HCT116 (cell line): ENCODE data around the gene ANXA4. TPM values are rescaled to one million over a fixed set of nuclear protein-coding genes. Genes with fewer than 3 reads are reported as not detected.

Experiments
- ATAC-seq: fragments of 200-7000 bp; cut with Tn5 transposase; 2 replicates; pipeline ENCODE4 v1.9.1; 2020; ENCODE audit warnings: mild to moderate bottlenecking, moderate library complexity
- BruUV-seq: library from RNA; stranded (reverse); fragments of 400-500 nt; replicated peaks from 2 replicates; lab custom pipeline; 2021; lab: Mats Ljungman, UMichigan
- CTCF ChIA-PET: fragments of 300-600 bp; sonication (Branson Sonifier 250); formaldehyde crosslinking; loops from one replicate; lab custom pipeline; 2021; ENCODE audit warnings: antibody characterized with exemption; lab: Charles Lee
- POLR2A ChIA-PET: fragments of 300-600, 350-600 bp; sonication (Branson Sonifier 250); formaldehyde crosslinking; loops from one replicate; lab custom pipeline; 2021; ENCODE audit warnings: antibody characterized with exemption; lab: Charles Lee
- RAD21 ChIA-PET, 2 experiments: fragments of 300-600 bp; sonication (Branson Sonifier 250); formaldehyde crosslinking; loops; one replicate each; lab custom pipeline; 2023; ENCODE audit warnings: low total read pairs in 2 of 2; ENCODE audit not compliant: uncharacterized antibody in 2 of 2, unreplicated experiment in 2 of 2, low non-redundant PET in 1 of 2; lab: Charles Lee
- DNase-seq: peaks from one replicate; pipeline ENCODE4 v3.0.0-alpha.2; 2010; ENCODE audit warnings: low read depth, low spot score
- H2AFZ ChIP-seq: fragments of 200-600 bp; shearing (Covaris generic), sonication (generic); 2 replicates; pipeline ENCODE4 v1.6.1; 2017; ENCODE audit warnings: low read depth, mixed run types, mixed read lengths, antibody characterized with exemption, low read length; ENCODE audit not compliant: poor library complexity, severe bottlenecking
- H3K27ac ChIP-seq: 2 replicates; pipeline ENCODE4 v1.5.1; 2012; ENCODE audit warnings: low read depth, low read length
- H3K27me3 ChIP-seq: fragments of 200-600 bp; sonication (generic); 2 replicates; pipeline ENCODE4 v1.6.1; 2016; ENCODE audit warnings: mixed run types, low read length, mixed read lengths; ENCODE audit not compliant: insufficient read depth
- H3K36me3 ChIP-seq, 2 experiments: fragments of 200-500 bp in 1 of 2; fragments of 200-600 bp in 1 of 2; sonication (Bioruptor generic) in 1 of 2; sonication (generic) in 1 of 2; 2 replicates each; pipeline versions ENCODE4 v1.5.1 to v1.6.1; 2014 to 2016; ENCODE audit warnings: low read length in 2 of 2, inconsistent platforms in 1 of 2, mixed read lengths in 1 of 2, mixed run types in 1 of 2; ENCODE audit not compliant: insufficient read depth in 2 of 2, control insufficient read depth in 1 of 2
- H3K4me1 ChIP-seq, 2 experiments: fragments of 200-600 bp in 1 of 2; sonication (generic) in 1 of 2; 2 replicates each; pipeline versions ENCODE4 v1.5.1 to v1.6.1; 2012 to 2017; ENCODE audit warnings: low read length in 2 of 2, inconsistent platforms in 1 of 2, mild to moderate bottlenecking in 1 of 2, mixed read lengths in 1 of 2, mixed run types in 1 of 2, moderate library complexity in 1 of 2; ENCODE audit not compliant: insufficient read depth in 2 of 2, control insufficient read depth in 1 of 2
- H3K4me2 ChIP-seq: fragments of 200-600 bp; sonication (generic); 2 replicates; pipeline ENCODE4 v1.6.1; 2017; ENCODE audit warnings: mixed run types, low read length, mixed read lengths
- H3K4me3 ChIP-seq, 2 experiments: fragments of 200-600 bp in 1 of 2; sonication (generic) in 1 of 2; replicated peaks in 1 of 2; 2 replicates each; pipeline ENCODE4 v1.5.1; 2011 to 2016; ENCODE audit warnings: low read length in 2 of 2, control low read depth in 1 of 2, low read depth in 1 of 2, mild to moderate bottlenecking in 1 of 2, mixed read lengths in 1 of 2, mixed run types in 1 of 2
- H3K79me2 ChIP-seq: fragments of 200-600 bp; sonication (generic); 2 replicates; pipeline ENCODE4 v1.6.1; 2017; ENCODE audit warnings: mild to moderate bottlenecking, mixed run types, low read length, moderate library complexity, mixed read lengths; ENCODE audit not compliant: insufficient read depth
- H3K9ac ChIP-seq: fragments of 200-600 bp; sonication (generic); 2 replicates; pipeline ENCODE4 v1.6.1; 2016; ENCODE audit warnings: low read length, mixed read lengths
- H3K9me2 ChIP-seq: fragments of 200-600 bp; sonication (generic), shearing (Covaris generic); 2 replicates; pipeline ENCODE4 v1.6.1; 2017; ENCODE audit warnings: mixed run types, mild to moderate bottlenecking, moderate library complexity; ENCODE audit not compliant: insufficient read depth
- H3K9me3 ChIP-seq, 2 experiments: fragments of 200-500 bp in 1 of 2; fragments of 200-600 bp in 1 of 2; sonication (Bioruptor generic) in 1 of 2; sonication (generic) in 1 of 2; 2 replicates each; pipeline ENCODE4 v1.6.1; 2014 to 2017; ENCODE audit warnings: low read length in 2 of 2, mixed read lengths in 2 of 2, inconsistent platforms in 1 of 2, low read depth in 1 of 2, mild to moderate bottlenecking in 1 of 2, mixed run types in 1 of 2, moderate library complexity in 1 of 2; ENCODE audit not compliant: control insufficient read depth in 1 of 2, insufficient read depth in 1 of 2
- H4K20me1 ChIP-seq: fragments of 200-600 bp; sonication (generic), shearing (Covaris generic); 2 replicates; pipeline ENCODE4 v1.6.1; 2017; ENCODE audit warnings: mixed run types, mild to moderate bottlenecking, moderate library complexity; ENCODE audit not compliant: insufficient read depth
- CEBPB ChIP-seq: IDR thresholded peaks from 2 replicates; pipeline ENCODE4 v1.6.1; 2012; ENCODE audit warnings: low read depth
- ELF1 ChIP-seq: IDR thresholded peaks from 2 replicates; pipeline ENCODE4 v1.6.1; 2012; ENCODE audit warnings: low read depth, borderline replicate concordance
- EZH2 ChIP-seq: fragments of 200-600 bp; sonication (generic); IDR thresholded peaks from 2 replicates; pipeline ENCODE4 v1.6.1; 2017; ENCODE audit warnings: antibody characterized with exemption, mixed run types
- FOSL1 ChIP-seq: IDR thresholded peaks from 2 replicates; pipeline ENCODE4 v1.6.1; 2012; ENCODE audit warnings: low read depth
- JUND ChIP-seq: IDR thresholded peaks from 2 replicates; pipeline ENCODE4 v1.6.1; 2012
- MAX ChIP-seq: IDR thresholded peaks from 2 replicates; pipeline ENCODE4 v1.6.1; 2012
- POLR2A ChIP-seq: IDR thresholded peaks from 2 replicates; pipeline ENCODE4 v1.7.0; 2011; ENCODE audit warnings: borderline replicate concordance; ENCODE audit not compliant: insufficient read depth, insufficient read length; ENCODE audit errors: extremely low read depth
- POLR2AphosphoS5 ChIP-seq: IDR thresholded peaks from 2 replicates; pipeline ENCODE4 v1.6.1; 2011; ENCODE audit warnings: mild to moderate bottlenecking, low read depth, low read length, moderate library complexity
- SP1 ChIP-seq: IDR thresholded peaks from 2 replicates; pipeline ENCODE4 v1.6.1; 2012; ENCODE audit warnings: low read depth
- TCF7L2 ChIP-seq: IDR thresholded peaks from 2 replicates; pipeline ENCODE4 v1.7.0; 2011; ENCODE audit warnings: borderline replicate concordance, inconsistent platforms; ENCODE audit not compliant: insufficient read depth, insufficient read length; ENCODE audit errors: extremely low read depth
- YY1 ChIP-seq: IDR thresholded peaks from 2 replicates; pipeline ENCODE4 v1.6.1; 2011; ENCODE audit warnings: low read length, low read depth, moderate library complexity, mild to moderate bottlenecking; ENCODE audit not compliant: insufficient replicate concordance; ENCODE audit errors: extremely low read depth
- ZNF274 ChIP-seq: fragments of 200-500 bp; sonication (Bioruptor generic); IDR thresholded peaks from 2 replicates; pipeline ENCODE4 v1.6.1; 2014; ENCODE audit warnings: mild to moderate bottlenecking, low read depth, low read length, inconsistent platforms
- intact Hi-C: fragments of 100-400 bp; cut with micrococcal nuclease; formaldehyde crosslinking; loops from 2 replicates; pipeline ENCODE4 v1.10.0; 2022
- total RNA-seq: library from RNA; stranded (reverse); gene quantifications from one replicate; pipeline ENCODE4 v1.2.1, GENCODE V29; 2021; ENCODE audit not compliant: unreplicated experiment
- TF ChIP-seq, protein P1 (sequence below): IDR thresholded peaks from 2 replicates; pipeline ENCODE4 v1.6.1; 2012; ENCODE audit warnings: low read depth
- TF ChIP-seq, protein P2 (sequence below): IDR thresholded peaks from 2 replicates; pipeline ENCODE4 v1.6.1; 2012
- TF ChIP-seq, protein P3 (sequence below): IDR thresholded peaks from 2 replicates; pipeline ENCODE4 v1.6.1; 2011; ENCODE audit warnings: mild to moderate bottlenecking, low read length, moderate library complexity; ENCODE audit not compliant: insufficient replicate concordance; ENCODE audit errors: extremely low read depth

The ANXA4 gene
- total RNA-seq, 1 experiment from 2014 or later: 64.6 TPM

DNA sequence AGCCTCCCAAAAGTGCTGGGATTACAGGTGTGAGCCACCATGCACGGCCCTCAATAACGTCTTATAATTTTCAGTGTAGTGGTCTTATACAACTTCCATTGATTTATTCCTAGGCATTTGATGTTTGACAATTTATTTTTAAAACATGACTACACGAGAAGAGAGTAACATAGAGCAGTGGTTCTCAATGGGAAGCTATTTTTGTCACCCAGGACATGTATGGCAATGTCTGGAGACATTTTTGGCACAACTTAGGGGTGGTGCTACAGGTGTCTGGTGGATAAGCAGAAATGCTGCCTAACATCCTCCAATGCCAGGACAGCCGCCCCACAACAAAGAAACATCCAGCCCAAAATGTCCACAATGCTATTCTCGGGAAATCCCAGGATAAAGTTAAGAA lies 12.7 kb upstream of the ANXA4 start (continued):
- TF ChIP-seq EZH2: no peak
- TF ChIP-seq SP1: no peak
- TF ChIP-seq ZNF274: no peak
- no peak for TF ChIP-seq YY1
- no peak for TF ChIP-seq POLR2A

DNA sequence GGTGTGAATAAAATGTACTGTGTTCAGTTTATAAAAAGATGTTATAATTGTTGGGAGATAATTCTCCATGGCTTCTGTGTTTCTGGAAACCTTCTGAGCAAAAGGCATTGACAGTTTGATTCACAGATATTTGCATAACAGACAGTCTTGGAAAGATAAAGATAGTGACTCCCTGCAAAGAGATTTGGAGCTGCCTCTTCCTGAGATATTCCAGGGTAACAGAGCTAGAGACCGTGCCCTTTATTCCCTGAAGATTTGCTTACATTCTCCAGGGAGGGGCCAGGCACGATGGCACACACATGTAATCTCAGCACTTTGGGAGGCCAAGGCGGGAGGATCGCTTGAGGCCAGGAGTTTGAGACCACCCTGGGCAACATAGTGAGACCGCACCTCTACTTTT lies 12.2 kb upstream of the ANXA4 start:
- H3K4me3 ChIP-seq: no peak overlapping the region
- no peaks in the 10 kb centered on the region for H3K36me3 ChIP-seq
- H3K4me2 ChIP-seq: no peak overlapping the region
- no TSS peak for BruUV-seq
- H3K9me2 ChIP-seq: no peaks in the 10 kb centered on the region
- DNase-seq: no peak
- POLR2A ChIA-PET: no interaction called here
- H3K4me1 ChIP-seq: peaks cover 0 to 3% of the 10 kb centered on the region in 2 experiments; a peak in 1 of 4 replicates
- no peak overlapping the region for H3K27ac ChIP-seq
- TF ChIP-seq SP1: no peak
- no peak for TF ChIP-seq MAX
- TF ChIP-seq, protein P1, sequence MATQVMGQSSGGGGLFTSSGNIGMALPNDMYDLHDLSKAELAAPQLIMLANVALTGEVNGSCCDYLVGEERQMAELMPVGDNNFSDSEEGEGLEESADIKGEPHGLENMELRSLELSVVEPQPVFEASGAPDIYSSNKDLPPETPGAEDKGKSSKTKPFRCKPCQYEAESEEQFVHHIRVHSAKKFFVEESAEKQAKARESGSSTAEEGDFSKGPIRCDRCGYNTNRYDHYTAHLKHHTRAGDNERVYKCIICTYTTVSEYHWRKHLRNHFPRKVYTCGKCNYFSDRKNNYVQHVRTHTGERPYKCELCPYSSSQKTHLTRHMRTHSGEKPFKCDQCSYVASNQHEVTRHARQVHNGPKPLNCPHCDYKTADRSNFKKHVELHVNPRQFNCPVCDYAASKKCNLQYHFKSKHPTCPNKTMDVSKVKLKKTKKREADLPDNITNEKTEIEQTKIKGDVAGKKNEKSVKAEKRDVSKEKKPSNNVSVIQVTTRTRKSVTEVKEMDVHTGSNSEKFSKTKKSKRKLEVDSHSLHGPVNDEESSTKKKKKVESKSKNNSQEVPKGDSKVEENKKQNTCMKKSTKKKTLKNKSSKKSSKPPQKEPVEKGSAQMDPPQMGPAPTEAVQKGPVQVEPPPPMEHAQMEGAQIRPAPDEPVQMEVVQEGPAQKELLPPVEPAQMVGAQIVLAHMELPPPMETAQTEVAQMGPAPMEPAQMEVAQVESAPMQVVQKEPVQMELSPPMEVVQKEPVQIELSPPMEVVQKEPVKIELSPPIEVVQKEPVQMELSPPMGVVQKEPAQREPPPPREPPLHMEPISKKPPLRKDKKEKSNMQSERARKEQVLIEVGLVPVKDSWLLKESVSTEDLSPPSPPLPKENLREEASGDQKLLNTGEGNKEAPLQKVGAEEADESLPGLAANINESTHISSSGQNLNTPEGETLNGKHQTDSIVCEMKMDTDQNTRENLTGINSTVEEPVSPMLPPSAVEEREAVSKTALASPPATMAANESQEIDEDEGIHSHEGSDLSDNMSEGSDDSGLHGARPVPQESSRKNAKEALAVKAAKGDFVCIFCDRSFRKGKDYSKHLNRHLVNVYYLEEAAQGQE: no peak
- TF ChIP-seq, protein P2, sequence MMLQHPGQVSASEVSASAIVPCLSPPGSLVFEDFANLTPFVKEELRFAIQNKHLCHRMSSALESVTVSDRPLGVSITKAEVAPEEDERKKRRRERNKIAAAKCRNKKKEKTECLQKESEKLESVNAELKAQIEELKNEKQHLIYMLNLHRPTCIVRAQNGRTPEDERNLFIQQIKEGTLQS: no peak
- no peak for TF ChIP-seq YY1
- TF ChIP-seq ELF1: no peak
- no peak for TF ChIP-seq JUND
- no peak for TF ChIP-seq CEBPB
- TF ChIP-seq TCF7L2: no peak
- TF ChIP-seq, protein P3, sequence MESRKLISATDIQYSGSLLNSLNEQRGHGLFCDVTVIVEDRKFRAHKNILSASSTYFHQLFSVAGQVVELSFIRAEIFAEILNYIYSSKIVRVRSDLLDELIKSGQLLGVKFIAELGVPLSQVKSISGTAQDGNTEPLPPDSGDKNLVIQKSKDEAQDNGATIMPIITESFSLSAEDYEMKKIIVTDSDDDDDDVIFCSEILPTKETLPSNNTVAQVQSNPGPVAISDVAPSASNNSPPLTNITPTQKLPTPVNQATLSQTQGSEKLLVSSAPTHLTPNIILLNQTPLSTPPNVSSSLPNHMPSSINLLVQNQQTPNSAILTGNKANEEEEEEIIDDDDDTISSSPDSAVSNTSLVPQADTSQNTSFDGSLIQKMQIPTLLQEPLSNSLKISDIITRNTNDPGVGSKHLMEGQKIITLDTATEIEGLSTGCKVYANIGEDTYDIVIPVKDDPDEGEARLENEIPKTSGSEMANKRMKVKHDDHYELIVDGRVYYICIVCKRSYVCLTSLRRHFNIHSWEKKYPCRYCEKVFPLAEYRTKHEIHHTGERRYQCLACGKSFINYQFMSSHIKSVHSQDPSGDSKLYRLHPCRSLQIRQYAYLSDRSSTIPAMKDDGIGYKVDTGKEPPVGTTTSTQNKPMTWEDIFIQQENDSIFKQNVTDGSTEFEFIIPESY: no peak
- TF ChIP-seq POLR2AphosphoS5: no peak
- TF ChIP-seq FOSL1: no peak
- TF ChIP-seq, all 23 proteins: peak for 0
- no peak for ATAC-seq
- intact Hi-C loops: loop anchor here (5.0 to 10.0 kb wide), 2 partner anchors 73 to 335 kb away; no protein-coding TSS in a partner anchor
- Histone ChIP-seq H3K79me2 (no peaks in the 10 kb centered on the region), H3K9ac (no peak overlapping the region), H4K20me1 (no peaks in the 10 kb centered on the region), H3K27me3 (no peaks in the 10 kb centered on the region), H2AFZ (no peak overlapping the region), H3K9me3 (no peaks in the 10 kb centered on the region)
- RAD21 ChIA-PET: interaction anchor here in 1 of 2 experiments (0.6 kb wide), 1 partner anchor 28 kb away, joined by 10 read pairs; no protein-coding TSS in a partner anchor
- CTCF ChIA-PET: interaction anchor here (1.3 kb wide), 1 partner anchor 87 kb away, joined by 3 read pairs; no protein-coding TSS in a partner anchor
